ENCODE data around the gene PPAT. TPM values are rescaled to one million over a fixed set of nuclear protein-coding genes. Genes with fewer than 3 reads are reported as not detected.

Gene PPAT
- polyA plus RNA-seq, 1 experiment: 3.2 TPM

- CTCF ChIA-PET: no interaction called here
- no peak for DNase-seq (ENCODE audit: low read depth)
- Histone ChIP-seq H3K4me3 (ENCODE audit: low read depth, low read length) (no peak overlapping the region), H3K36me3 (ENCODE audit: control insufficient read depth, insufficient read depth, low read length) (no peaks in the 10 kb centered on the region), H3K27me3 (ENCODE audit: control insufficient read depth, insufficient read depth, low read length) (no peaks in the 10 kb centered on the region)
- POLR2A ChIA-PET: interaction anchor here (0.6 kb wide), 1 partner anchor 22 kb away, joined by 3 read pairs; the partner anchor contains the start of gene PAICS
- TF ChIP-seq CTCF (IDR thresholded peaks at IDR 0.05; ENCODE audit: insufficient read depth, low read depth, low read length): no peak
Observed at GRCh38 chr4:56414135-56414670, 21.2 kb downstream of the PPAT start.

- no peaks in the 10 kb centered on the region for H3K27me3 ChIP-seq (ENCODE audit: control insufficient read depth, insufficient read depth, low read length)
- DNase-seq (ENCODE audit: low read depth): peak; percentile 96
- peak overlapping the region; percentile 30 for H3K4me3 ChIP-seq (ENCODE audit: low read depth, low read length)
- H3K36me3 ChIP-seq (ENCODE audit: control insufficient read depth, insufficient read depth, low read length): no peaks in the 10 kb centered on the region
- no peak for TF ChIP-seq CTCF (IDR thresholded peaks at IDR 0.05; ENCODE audit: insufficient read depth, low read depth, low read length)
- ChIA-PET POLR2A (no interaction called here), CTCF (interaction anchor here (0.6 to 1.4 kb wide), 2 partner anchors 15 to 135 kb away, joined by 3 to 7 read pairs; no protein-coding TSS in a partner anchor)
Observed at GRCh38 chr4:56410247-56411062, 25.0 kb downstream of the PPAT start.

- H3K36me3 ChIP-seq (ENCODE audit: control insufficient read depth, insufficient read depth, low read length): no peaks in the 10 kb centered on the region
- TF ChIP-seq CTCF (IDR thresholded peaks at IDR 0.05; ENCODE audit: insufficient read depth, low read depth, low read length): no peak
- ChIA-PET POLR2A (no interaction called here), CTCF (interaction anchor here (0.6 kb wide), 1 partner anchor 135 kb away, joined by 3 read pairs; no protein-coding TSS in a partner anchor)
- H3K4me3 ChIP-seq (ENCODE audit: low read depth, low read length): no peak overlapping the region
- H3K27me3 ChIP-seq (ENCODE audit: control insufficient read depth, insufficient read depth, low read length): no peaks in the 10 kb centered on the region
- no peak for DNase-seq (ENCODE audit: low read depth)
Observed at GRCh38 chr4:56409511-56410090, 25.8 kb downstream of the PPAT start.

GRCh38 chr4:56408978-56409377 lies 26.4 kb downstream of the PPAT start:
- H3K4me3 ChIP-seq (ENCODE audit: low read depth, low read length): no peak overlapping the region
- CTCF ChIA-PET: no interaction called here
- H3K36me3 ChIP-seq (ENCODE audit: control insufficient read depth, insufficient read depth, low read length): no peaks in the 10 kb centered on the region
- DNase-seq (ENCODE audit: low read depth): no peak
- H3K27me3 ChIP-seq (ENCODE audit: control insufficient read depth, insufficient read depth, low read length): no peaks in the 10 kb centered on the region
- no peak for TF ChIP-seq CTCF (IDR thresholded peaks at IDR 0.05; ENCODE audit: insufficient read depth, low read depth, low read length)
- POLR2A ChIA-PET: no interaction called here

GRCh38 chr4:56406151-56406550 lies 29.3 kb downstream of the PPAT start:
- H3K27me3 ChIP-seq (ENCODE audit: control insufficient read depth, insufficient read depth, low read length): no peaks in the 10 kb centered on the region
- ChIA-PET POLR2A (no interaction called here), CTCF (interaction anchor here (0.8 kb wide), 1 partner anchor 19 kb away, joined by 3 read pairs; no protein-coding TSS in a partner anchor)
- TF ChIP-seq CTCF (IDR thresholded peaks at IDR 0.05; ENCODE audit: insufficient read depth, low read depth, low read length): no peak
- H3K36me3 ChIP-seq (ENCODE audit: control insufficient read depth, insufficient read depth, low read length): no peaks in the 10 kb centered on the region; the same call in 1 of the 2 replicates
- no peak for DNase-seq (ENCODE audit: low read depth)
- no peak overlapping the region for H3K4me3 ChIP-seq (ENCODE audit: low read depth, low read length)

All from BJ (cell line).